HEK293T (cell line): Measurements from ENCODE around the gene IMPDH1.

Experiments used
- CTCF ChIA-PET: fragments of 350-600 bp; formaldehyde crosslinking; extraction: SDS; loops from one replicate; lab custom pipeline; 2021; ENCODE audit warnings: antibody characterized with exemption, inconsistent platforms; lab: Yijun Ruan, JAX
- POLR2A ChIA-PET: fragments of 350-600 bp; formaldehyde crosslinking; extraction: SDS; loops from one replicate; lab custom pipeline; 2020; ENCODE audit warnings: antibody characterized with exemption, inconsistent platforms; lab: Yijun Ruan, JAX
- DNase-seq: peaks from one replicate; pipeline ENCODE4 v3.0.0; 2012; ENCODE audit warnings: mixed read lengths; ENCODE audit errors: extremely low spot score
- ARNT ChIP-seq: fragments of 450-650 bp; IDR thresholded peaks from 2 replicates; pipeline ENCODE4 v1.6.1; 2017; ENCODE audit warnings: mild to moderate bottlenecking
- BHLHE40 ChIP-seq: fragments of 450-650 bp; IDR thresholded peaks from 2 replicates; pipeline ENCODE4 v1.6.1; 2016; ENCODE audit warnings: mild to moderate bottlenecking, moderate library complexity, borderline replicate concordance
- CTBP1 ChIP-seq: fragments of 450-650 bp; IDR thresholded peaks from 2 replicates; pipeline ENCODE4 v1.6.1; 2016; ENCODE audit warnings: borderline replicate concordance
- ELF4 ChIP-seq: fragments of 450-650 bp; IDR thresholded peaks from 2 replicates; pipeline ENCODE4 v1.6.1; 2017; ENCODE audit warnings: antibody characterized with exemption
- FOXA1 ChIP-seq: fragments of 450-650 bp; IDR thresholded peaks from 2 replicates; pipeline ENCODE4 v1.6.1; 2016; ENCODE audit warnings: mild to moderate bottlenecking
- FOXK2 ChIP-seq: fragments of 450-650 bp; IDR thresholded peaks from 2 replicates; pipeline ENCODE4 v1.6.1; 2016; ENCODE audit warnings: mild to moderate bottlenecking
- FOXM1 ChIP-seq: fragments of 450-650 bp; IDR thresholded peaks from 2 replicates; pipeline ENCODE4 v1.6.1; 2017; ENCODE audit warnings: mild to moderate bottlenecking, borderline replicate concordance
- HDGF ChIP-seq: fragments of 450-650 bp; IDR thresholded peaks from 2 replicates; pipeline ENCODE4 v1.6.1; 2017; ENCODE audit warnings: antibody characterized with exemption, borderline replicate concordance
- L3MBTL2 ChIP-seq: fragments of 450-650 bp; conservative IDR thresholded peaks from 2 replicates; pipeline ENCODE4 v1.6.1; 2016; ENCODE audit warnings: mild to moderate bottlenecking
- LEF1 ChIP-seq: fragments of 450-650 bp; IDR thresholded peaks from 2 replicates; pipeline ENCODE4 v1.6.1; 2017; ENCODE audit warnings: mild to moderate bottlenecking, borderline replicate concordance
- NFRKB ChIP-seq: fragments of 450-650 bp; IDR thresholded peaks from 2 replicates; pipeline ENCODE4 v1.6.1; 2016; ENCODE audit warnings: mild to moderate bottlenecking, moderate library complexity
- PKNOX1 ChIP-seq: fragments of 450-650 bp; IDR thresholded peaks from 2 replicates; pipeline ENCODE4 v1.6.1; 2016
- SP1 ChIP-seq: fragments of 450-650 bp; IDR thresholded peaks from 2 replicates; pipeline ENCODE4 v1.6.1; 2017
- SUZ12 ChIP-seq: fragments of 450-650 bp; IDR thresholded peaks from 2 replicates; pipeline ENCODE4 v1.6.1; 2016; ENCODE audit warnings: mild to moderate bottlenecking
- TARDBP ChIP-seq: fragments of 450-650 bp; IDR thresholded peaks from 2 replicates; pipeline ENCODE4 v1.6.1; 2016
- ZNF384 ChIP-seq: fragments of 450-650 bp; IDR thresholded peaks from 2 replicates; pipeline ENCODE4 v1.6.1; 2016

Gene IMPDH1

DNA sequence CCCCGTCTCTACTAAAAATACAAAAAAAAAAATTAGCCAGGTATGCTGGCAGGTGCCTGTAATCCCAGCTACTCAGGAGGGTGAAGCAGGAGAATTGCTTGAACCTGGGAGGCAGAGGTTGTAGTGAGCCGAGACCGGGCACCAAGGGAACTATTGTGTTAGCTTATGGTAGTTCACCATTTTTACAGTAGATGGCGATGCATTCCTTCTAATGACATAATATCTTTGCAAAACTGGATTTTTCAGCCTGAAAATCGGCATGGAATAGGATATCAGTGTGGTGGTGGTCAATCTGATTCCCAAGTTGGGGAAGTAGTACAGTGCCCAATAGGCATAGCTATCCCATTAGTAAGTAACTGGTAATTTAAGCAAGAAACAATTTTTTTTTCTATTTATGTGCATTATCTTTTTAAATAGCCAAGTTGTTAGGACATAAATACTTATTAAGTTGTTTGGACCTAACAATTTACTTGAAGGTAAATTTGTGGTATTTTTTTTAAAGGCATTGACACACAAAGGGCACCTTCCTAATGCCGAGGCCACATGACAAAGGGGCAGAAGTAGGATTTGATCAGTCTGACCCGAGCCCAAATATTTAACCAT lies 17.6 kb upstream of the IMPDH1 start:
- DNase-seq: peak; percentile 61
- CTCF ChIA-PET: interaction anchor here (0.6 to 9.7 kb wide), 22 partner anchors 8 to 453 kb away, joined by 3 to 117 read pairs (median 7); partner anchors contain the start of genes HILPDA, IMPDH1 and RBM28
- POLR2A ChIA-PET: interaction anchor here (1.6 to 4.5 kb wide), 3 partner anchors 29 to 84 kb away, joined by 4 to 21 read pairs (median 13); partner anchors contain the start of genes HILPDA and RBM28
- TF ChIP-seq L3MBTL2 (no peak), FOXA1 (no peak), FOXM1 (no peak), ARNT (no peak), LEF1 (no peak), PKNOX1 (no peak), ELF4 (no peak), BHLHE40 (no peak), ZNF384 (no peak), CTBP1 (no peak), TARDBP (no peak), SP1 (no peak), FOXK2 (no peak), HDGF (no peak)

DNA sequence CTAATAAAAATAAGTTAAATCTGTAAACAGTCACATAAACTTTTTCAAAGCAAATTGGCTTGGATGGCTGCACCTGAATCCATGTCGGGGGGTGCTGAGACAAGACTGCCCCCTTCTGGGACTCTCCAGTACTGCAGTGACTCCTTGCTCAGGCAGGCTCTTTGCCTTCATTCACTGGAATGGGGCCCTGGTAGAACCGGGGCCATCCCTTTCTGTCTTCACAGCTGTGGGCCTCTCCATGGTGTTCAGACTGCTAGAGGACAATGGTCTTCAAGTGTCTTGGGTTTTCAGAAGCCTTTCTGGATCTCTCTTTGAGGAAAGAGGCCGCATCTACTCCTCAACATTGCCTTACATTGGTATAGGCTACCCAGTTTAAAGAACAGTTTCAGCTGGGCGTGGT lies 16.1 kb upstream of the IMPDH1 start:
- peak; percentile 80 for DNase-seq
- POLR2A ChIA-PET: interaction anchor here (1.2 to 4.5 kb wide), 2 partner anchors 30 to 34 kb away, joined by 4 to 21 read pairs; partner anchors contain the start of gene HILPDA
- CTCF ChIA-PET: interaction anchor here (0.6 to 9.7 kb wide), 19 partner anchors 8 to 438 kb away, joined by 3 to 117 read pairs (median 9); partner anchors contain the start of genes ATP6V1F, HILPDA and IMPDH1
- TF ChIP-seq SP1 (no peak), CTBP1 (no peak), LEF1 (no peak), FOXA1 (no peak), NFRKB (no peak)

- ChIA-PET POLR2A (interaction anchor here (1.2 to 4.5 kb wide), 2 partner anchors 31 to 35 kb away, joined by 4 to 21 read pairs; partner anchors contain the start of gene HILPDA), CTCF (interaction anchor here (0.6 to 9.7 kb wide), 16 partner anchors 9 to 439 kb away, joined by 3 to 117 read pairs (median 10); partner anchors contain the start of genes ATP6V1F, HILPDA and IMPDH1)
- DNase-seq: no peak
- TF ChIP-seq LEF1 (no peak), ARNT (no peak), NFRKB (no peak), SP1 (no peak), BHLHE40 (no peak), L3MBTL2 (no peak), SUZ12 (no peak), FOXM1 (no peak), HDGF (no peak), PKNOX1 (no peak), CTBP1 (no peak), FOXA1 (no peak), ELF4 (no peak), TARDBP (no peak)
Measured at GRCh38 chr7:128424686-128425275, 15.0 kb upstream of the IMPDH1 start.

DNA sequence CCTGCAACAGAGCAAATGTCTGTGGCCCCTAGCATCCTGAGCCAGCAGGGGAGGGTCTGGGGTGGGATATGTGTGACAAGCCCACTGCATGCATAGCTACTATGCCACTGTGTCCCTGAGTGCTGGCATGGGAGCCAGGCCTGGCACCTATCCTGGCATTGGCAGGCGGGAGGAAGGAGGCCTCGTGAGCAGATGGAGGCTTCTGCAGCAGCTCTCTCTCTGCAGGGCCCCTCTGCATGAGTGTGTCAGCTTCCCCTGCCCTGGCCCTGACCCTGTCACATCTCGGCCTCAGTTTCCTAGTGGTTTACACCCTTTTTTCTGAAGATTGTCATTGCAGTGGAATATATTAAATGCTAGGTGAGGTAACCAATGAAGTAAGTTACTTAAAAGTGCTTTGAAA lies 13.1 kb upstream of the IMPDH1 start:
- DNase-seq: no peak
- POLR2A ChIA-PET: no interaction called here
- CTCF ChIA-PET: interaction anchor here (0.5 to 1.1 kb wide), 4 partner anchors 38 to 276 kb away, joined by 3 to 7 read pairs (median 3); no protein-coding TSS in a partner anchor
- TF ChIP-seq HDGF: no peak

DNA sequence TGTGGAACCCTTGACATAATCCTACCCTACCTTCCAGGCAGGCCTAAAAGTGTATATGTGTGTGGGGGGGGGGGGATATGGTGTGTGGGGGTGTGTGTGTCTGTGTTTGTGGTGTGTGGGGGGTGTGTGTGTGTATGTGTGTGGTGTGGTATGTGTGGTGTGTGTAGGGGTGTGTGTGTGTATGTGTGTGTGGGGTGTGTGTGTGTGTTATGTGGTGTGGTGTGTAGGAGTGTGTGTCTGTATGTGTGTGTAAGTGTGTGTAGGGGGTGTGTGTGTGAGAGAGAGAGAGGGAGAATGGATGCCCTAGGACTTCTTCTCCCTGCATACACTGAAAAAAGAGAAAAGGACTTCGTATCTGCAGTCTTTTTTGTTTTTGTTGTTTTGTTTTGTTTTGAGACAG lies 12.3 kb upstream of the IMPDH1 start:
- POLR2A ChIA-PET: no interaction called here
- TF ChIP-seq SUZ12: no peak
- no peak for TF ChIP-seq ELF4
- no peak for TF ChIP-seq BHLHE40
- TF ChIP-seq SP1: no peak
- TF ChIP-seq FOXM1: no peak
- TF ChIP-seq HDGF: no peak
- no peak for TF ChIP-seq ARNT
- no peak for TF ChIP-seq FOXA1
- TF ChIP-seq CTBP1: no peak
- no peak for TF ChIP-seq L3MBTL2
- TF ChIP-seq PKNOX1: no peak
- no peak for TF ChIP-seq TARDBP
- no peak for TF ChIP-seq NFRKB
- TF ChIP-seq ZNF384: no peak
- TF ChIP-seq FOXK2: no peak
- TF ChIP-seq LEF1: no peak
- CTCF ChIA-PET: interaction anchor here (0.8 kb wide), 2 partner anchors 39 to 75 kb away, joined by 3 read pairs; no protein-coding TSS in a partner anchor
- DNase-seq: no peak

GRCh38 chr7:128421384-128421783 lies 11.6 kb upstream of the IMPDH1 start:
- DNase-seq: no peak
- ChIA-PET POLR2A (no interaction called here), CTCF (no interaction called here)
- no peak for TF ChIP-seq FOXK2
- no peak for TF ChIP-seq PKNOX1
- no peak for TF ChIP-seq ARNT
- TF ChIP-seq ZNF384: no peak
- TF ChIP-seq LEF1: no peak
- no peak for TF ChIP-seq TARDBP
- TF ChIP-seq FOXM1: no peak
- TF ChIP-seq BHLHE40: no peak
- TF ChIP-seq CTBP1: no peak
- TF ChIP-seq HDGF: no peak
- no peak for TF ChIP-seq SUZ12
- no peak for TF ChIP-seq ELF4
